ENCODE data around the gene LAPTM4A.
"Not testable (repeated sequence)": the region's sequence is repeated elsewhere in the genome, so short reads cannot be mapped to it uniquely, and the experiment has no call there.

LAPTM4A gene

GRCh38 chr2:20051532-20052228 lies at the start of gene LAPTM4A:
LAPTM4A (minus strand) TSS chr2:20051628; CDS start chr2:20051520, 108 bp downstream.
- peak; percentile 97 for DNase-seq (ENCODE audit: low read depth)

- DNase-seq (ENCODE audit: low read depth): no peak
These were observed 49.3 kb upstream of the LAPTM4A start for GRCh38 chr2:20100711-20101110.

- no peak for DNase-seq (ENCODE audit: low read depth)
These were observed 48.4 kb upstream of the LAPTM4A start for GRCh38 chr2:20099780-20100179.

- peak; percentile 68 for DNase-seq (ENCODE audit: low read depth)
These were observed 46.7 kb upstream of the LAPTM4A start for GRCh38 chr2:20097889-20098714.

- DNase-seq (ENCODE audit: low read depth): no peak
These were observed 44.0 kb upstream of the LAPTM4A start for GRCh38 chr2:20095469-20095868.

GRCh38 chr2:20094955-20095354 lies 43.5 kb upstream of the LAPTM4A start:
- no peak for DNase-seq (ENCODE audit: low read depth)

GRCh38 chr2:20094142-20094755 lies 42.8 kb upstream of the LAPTM4A start:
- no peak for DNase-seq (ENCODE audit: low read depth)

GRCh38 chr2:20093263-20094141 lies 42.1 kb upstream of the LAPTM4A start:
- no peak for DNase-seq (ENCODE audit: low read depth)

GRCh38 chr2:20092901-20093235 lies 41.4 kb upstream of the LAPTM4A start:
- DNase-seq (ENCODE audit: low read depth): no peak

GRCh38 chr2:20092226-20092900 lies 40.9 kb upstream of the LAPTM4A start:
- DNase-seq (ENCODE audit: low read depth): no peak

GRCh38 chr2:20091305-20091991 lies 40.0 kb upstream of the LAPTM4A start:
- DNase-seq (ENCODE audit: low read depth): no peak

GRCh38 chr2:20089715-20090464 lies 38.5 kb upstream of the LAPTM4A start:
- DNase-seq (ENCODE audit: low read depth): no peak

GRCh38 chr2:20085909-20086308 lies 34.5 kb upstream of the LAPTM4A start:
- DNase-seq (ENCODE audit: low read depth): not testable (repeated sequence)

- not testable (repeated sequence) for DNase-seq (ENCODE audit: low read depth)
These were observed 31.4 kb upstream of the LAPTM4A start for GRCh38 chr2:20082812-20083211.

GRCh38 chr2:20081841-20082240 lies 30.4 kb upstream of the LAPTM4A start:
- no peak for DNase-seq (ENCODE audit: low read depth)

- no peak for DNase-seq (ENCODE audit: low read depth)
These were observed 29.5 kb upstream of the LAPTM4A start for GRCh38 chr2:20080839-20081415.

GRCh38 chr2:20080428-20080827 lies 29.0 kb upstream of the LAPTM4A start:
- DNase-seq (ENCODE audit: low read depth): no peak

- DNase-seq (ENCODE audit: low read depth): no peak
These were observed 28.2 kb upstream of the LAPTM4A start for GRCh38 chr2:20079546-20080115.

- DNase-seq (ENCODE audit: low read depth): no peak
These were observed 26.0 kb upstream of the LAPTM4A start for GRCh38 chr2:20077411-20077940.
